Adrenal gland (tissue), 12 donors: ENCODE results near the gene PATL1. TPM values are rescaled to one million over a fixed set of nuclear protein-coding genes. Genes with fewer than 3 reads are reported as not detected.
A peak's percentile ranks its signal among the peaks of the same experiment; 100 is the strongest.

Experiments used
- DNase-seq, 7 donors: peaks; one replicate each; pipeline ENCODE4 v3.0.0-alpha.2; 2019 to 2020
- H3K27ac ChIP-seq, 5 donors: fragments of 200-600 bp; sonication (generic) in 4 of 5; 1 replicate in 3 of 5; 2 replicates in 2 of 5; pipeline versions ENCODE4 v1.5.1 to v1.8.0; 2016 to 2020; ENCODE audit warnings: mild to moderate bottlenecking in 1 of 5
- H3K27me3 ChIP-seq: fragments of 200-600 bp; 2 replicates; pipeline ENCODE4 v1.8.0; 2021
- H3K36me3 ChIP-seq, 2 donors: fragments of 200-600 bp; replicated peaks in 1 of 2; 1 replicate in 1 of 2; 2 replicates in 1 of 2; pipeline versions ENCODE4 v1.5.1 to v1.8.0; 2018 to 2022
- H3K4me1 ChIP-seq, 2 donors: fragments of 200-600 bp; replicated peaks in 1 of 2; 1 replicate in 1 of 2; 2 replicates in 1 of 2; pipeline versions ENCODE4 v1.5.1 to v1.8.0; 2018 to 2021
- H3K4me3 ChIP-seq, 4 donors: fragments of 200-600 bp; sonication (generic) in 3 of 4; one replicate each; pipeline ENCODE4 v1.5.1; 2016 to 2018
- H3K9me3 ChIP-seq, 3 donors: fragments of 200-600 bp; sonication (generic) in 1 of 3; replicated peaks in 1 of 3; 1 replicate in 2 of 3; 2 replicates in 1 of 3; pipeline versions ENCODE4 v1.5.1 to v1.8.0; 2016 to 2021
- CTCF ChIP-seq, 6 experiments: fragments of 450-650 bp in 4 of 6; fragments of 200-600 bp in 2 of 6; sonication (generic) in 1 of 6; IDR thresholded peaks; 1 replicate in 5 of 6; 2 replicates in 1 of 6; pipeline versions ENCODE4 v1.5.1 to v1.8.0; 2016 to 2021; ENCODE audit warnings: antibody characterized with exemption in 6 of 6, mild to moderate bottlenecking in 2 of 6, moderate library complexity in 1 of 6
- POLR2A ChIP-seq, 2 donors: fragments of 450-650 bp; IDR thresholded peaks; one replicate each; pipeline ENCODE4 v1.6.1; 2017; ENCODE audit warnings: antibody characterized with exemption in 2 of 2, mild to moderate bottlenecking in 2 of 2, moderate library complexity in 1 of 2
- WGBS, 4 donors: extraction: QIAGEN DNeasy Blood & Tissue Kit in 2 of 4; methylation state at CpG; one replicate each; pipeline versions ENCODE4 v1.1.5 to v1.1.7; 2013 to 2017; 5-methylcytosine and 5-hydroxymethylcytosine counted together
- intact Hi-C, 2 donors: fragments of 100-400 bp; cut with DNase I; formaldehyde crosslinking; loops; one replicate each; pipeline versions ENCODE4 v1.14.1 to v1.15.0; 2022 to 2023
- polyA plus RNA-seq, 3 donors: library from polyadenylated mRNA; stranded (reverse); fragments of 200-250 nt in 2 of 3; fragments of 350-450 nt in 1 of 3; fragmentation: Illumina TruSeq in 1 of 3; extraction: RNeasy Lipid Tissue Mini Kit (QIAGEN cat#74804) in 1 of 3; gene quantifications; one replicate each; pipeline ENCODE4 v1.2.3, GENCODE V29; 2013 to 2014
- total RNA-seq, 9 donors: library from RNA; depleted of rRNA in 4 of 9; stranded (reverse); fragments of >200 nt in 4 of 9; fragments of 120-200 nt in 1 of 9; fragmentation: NEBNext Ultra II Directional in 1 of 9; extraction: Animal tissue kit (Norgen Biotek cat#: 25700) in 1 of 9; gene quantifications; one replicate each; pipeline versions ENCODE4 v1.1.0 to v1.2.4, GENCODE V29; 2013 to 2023
- donor health status: healthy with polysubstance abuse.
- donor health status: Bipolar disorder and iron deficiency.
- donor health status: DM: yes; HTN: yes; CAD: no.
- donor health status: DM: no; HTN: no; CAD: no.
- donor health status: DM: no; HTN: no; CAD: no.
- donor health status: DM: yes; HTN: yes; CAD: no.

Gene PATL1
- total and polyA plus RNA-seq, 12 donors, result 10.3 to 55.9 (median 19.5) TPM

DNA sequence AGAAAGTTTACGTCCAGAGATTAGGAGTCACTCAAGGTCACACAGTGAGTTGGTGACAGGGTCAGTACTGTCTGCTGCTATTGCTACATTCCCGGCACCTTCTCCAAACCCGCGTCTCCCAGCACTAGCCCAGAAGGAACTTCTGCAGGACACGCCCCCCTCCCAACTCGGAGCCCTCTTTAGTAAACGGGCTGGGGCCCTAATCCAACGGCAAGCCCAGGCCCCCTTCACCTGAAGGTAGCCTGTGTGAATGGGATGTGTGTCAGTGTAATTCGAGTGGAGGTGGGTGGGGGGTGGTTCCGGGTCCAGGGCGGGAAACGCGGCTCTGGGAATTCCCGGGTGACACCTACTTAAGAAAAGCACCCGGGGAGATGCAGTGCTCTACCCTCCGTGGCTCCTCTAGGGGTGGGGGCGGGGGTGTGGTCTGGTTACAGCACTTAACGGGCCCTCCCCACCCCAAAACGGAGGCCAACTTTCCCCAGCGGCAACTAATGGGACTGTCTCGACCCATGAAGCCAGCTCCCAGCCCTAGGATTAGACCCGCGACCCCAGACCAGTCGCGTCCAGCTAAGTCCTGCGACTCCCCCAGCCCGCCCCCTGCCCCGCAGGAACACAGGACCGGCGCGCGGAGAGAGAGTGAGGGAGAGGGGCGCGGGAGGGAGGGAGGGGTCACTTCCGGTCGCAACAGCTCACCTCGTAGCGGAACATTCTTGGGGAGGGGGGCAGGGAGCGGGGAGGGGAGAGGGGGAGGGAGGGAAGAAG lies 468 bp downstream of the PATL1 start:
- Histone ChIP-seq H3K27ac (peak overlapping the region; percentile 92 to 99 (median 98)), H3K27me3 (no peaks in the 10 kb centered on the region), H3K9me3 (no peaks in the 10 kb centered on the region), H3K4me3 (peak overlapping the region; percentile 68 to 98 (median 88)), H3K4me1 (peaks cover 23 to 32% of the 10 kb centered on the region in 2 donors), H3K36me3 (peaks cover 0 to 33% of the 10 kb centered on the region in 2 donors)
- peak; percentile 70 to 89 (median 83) for DNase-seq
- intact Hi-C loops, result loop anchor here in 1 of 2 donors (5.0 kb wide), 1 partner anchor 56 kb away; no protein-coding TSS in a partner anchor
- WGBS, 4 donors, result 0 to 1% (median 0%) methylated on average over 8 to 38 of the region's 39 CpGs
- TF ChIP-seq CTCF (IDR thresholded peaks at IDR 0.05) (peak in 5 of 6 experiments; percentile 16 to 57 (median 41)), POLR2A (IDR thresholded peaks at IDR 0.05) (peak in 1 of 2 donors; percentile 67)

DNA sequence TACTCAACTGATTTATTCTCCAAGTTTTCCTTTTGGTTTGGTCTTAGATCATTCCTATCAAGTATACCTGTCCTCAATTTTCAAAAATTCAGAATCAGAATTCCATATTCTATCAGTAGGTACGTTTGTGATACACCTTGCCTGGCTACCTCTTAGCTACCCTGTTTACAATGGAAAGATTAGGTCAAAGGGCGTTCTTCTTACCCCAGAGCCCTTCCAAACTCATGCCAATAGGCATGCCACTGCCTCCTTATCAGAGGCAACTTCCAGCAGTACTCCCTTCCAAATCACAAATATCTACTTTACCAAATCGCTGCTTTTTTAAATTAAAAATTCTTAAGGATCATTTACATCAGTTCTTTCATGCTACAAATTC lies 1.0 kb downstream of the PATL1 start:
- TF ChIP-seq POLR2A (IDR thresholded peaks at IDR 0.05) (no peak), CTCF (IDR thresholded peaks at IDR 0.05) (no peak)
- peaks cover 23 to 32% of the 10 kb centered on the region in 2 donors for H3K4me1 ChIP-seq
- H3K36me3 ChIP-seq, result peaks cover 0 to 38% of the 10 kb centered on the region in 2 donors
- peak overlapping the region in 3 of 4 donors; percentile 83 to 98 (median 92) for H3K4me3 ChIP-seq
- intact Hi-C loops, result loop anchor here in 1 of 2 donors (5.0 kb wide), 1 partner anchor 55 kb away; no protein-coding TSS in a partner anchor
- H3K9me3 ChIP-seq, result no peaks in the 10 kb centered on the region
- DNase-seq, result no peak
- WGBS, 4 donors, result 16 to 25% (median 24%) methylated on average over 3 of the region's 3 CpGs
- peak overlapping the region; percentile 92 to 99 (median 98) for H3K27ac ChIP-seq
- no peaks in the 10 kb centered on the region for H3K27me3 ChIP-seq

DNA sequence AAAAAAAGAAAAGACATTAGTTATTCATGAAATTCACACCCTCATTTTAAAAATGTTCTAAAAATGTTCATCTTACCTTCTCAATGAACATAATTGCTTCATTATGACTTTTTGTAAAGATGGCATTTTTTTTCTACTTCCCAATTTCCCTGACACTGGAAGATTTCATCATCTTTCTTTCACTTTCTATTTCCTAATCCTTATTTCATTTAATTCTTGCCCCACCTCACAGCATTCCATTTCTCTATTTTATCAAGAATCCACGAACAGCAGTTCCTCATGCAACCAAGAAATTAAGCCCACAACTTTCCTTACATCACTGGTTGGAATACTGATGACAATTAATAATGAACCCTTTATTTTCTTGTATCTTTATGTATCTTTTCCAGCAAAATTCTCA lies 1.9 kb downstream of the PATL1 start:
- Histone ChIP-seq H3K27ac (peak overlapping the region in 3 of 5 donors; percentile 58 to 99 (median 95)), H3K36me3 (peaks cover 0 to 47% of the 10 kb centered on the region in 2 donors), H3K27me3 (no peaks in the 10 kb centered on the region), H3K9me3 (no peaks in the 10 kb centered on the region), H3K4me1 (peaks cover 23 to 32% of the 10 kb centered on the region in 2 donors), H3K4me3 (peak overlapping the region in 1 of 4 donors; percentile 83)
- 28 to 42% (median 35%) methylated on average over 1 of the region's 1 CpG for WGBS, 4 donors
- no peak for DNase-seq
- TF ChIP-seq CTCF (IDR thresholded peaks at IDR 0.05) (no peak), POLR2A (IDR thresholded peaks at IDR 0.05) (no peak)
- intact Hi-C loops, result loop anchor here in 1 of 2 donors (5.0 kb wide), 1 partner anchor 55 kb away; no protein-coding TSS in a partner anchor

DNA sequence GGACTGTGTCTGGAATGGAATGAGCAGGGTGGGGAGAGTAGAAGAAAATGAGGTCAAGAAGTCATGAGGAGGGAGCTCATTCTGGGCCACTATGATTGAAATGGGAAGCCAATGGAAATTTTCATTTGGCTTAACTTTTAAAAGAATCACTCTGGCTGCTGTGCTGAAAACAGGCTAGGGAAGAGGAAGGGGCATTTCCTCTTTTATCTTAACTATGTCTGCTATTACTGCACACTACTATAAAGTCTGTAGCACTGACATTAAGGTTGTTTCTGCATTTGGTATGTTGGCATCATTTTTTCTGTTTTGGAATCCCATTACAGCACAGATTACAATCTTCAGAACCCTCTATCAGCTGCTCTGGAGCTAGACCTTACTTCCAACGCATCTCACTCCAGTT lies 8.2 kb downstream of the PATL1 start:
- intact Hi-C loops, result no loop called here
- H3K4me3 ChIP-seq, result no peak overlapping the region
- H3K27me3 ChIP-seq, result no peaks in the 10 kb centered on the region
- peaks cover 0 to 90% of the 10 kb centered on the region in 2 donors for H3K36me3 ChIP-seq
- peaks cover 0 to 26% of the 10 kb centered on the region in 2 donors for H3K4me1 ChIP-seq
- H3K27ac ChIP-seq, result no peak overlapping the region
- no peak for DNase-seq
- H3K9me3 ChIP-seq, result no peaks in the 10 kb centered on the region
- TF ChIP-seq CTCF (IDR thresholded peaks at IDR 0.05), result no peak
- no peak for TF ChIP-seq POLR2A (IDR thresholded peaks at IDR 0.05)
- WGBS, 4 donors, result 81 to 97% (median 86%) methylated on average over 1 of the region's 1 CpG
